AG09319 (cell line): Measurements from ENCODE around the gene HOXB8.

Source experiments
- DNase-seq: peaks from one replicate; pipeline ENCODE4 v3.0.0-alpha.2; 2010; ENCODE audit warnings: low read depth; ENCODE audit errors: extremely low read depth
- TF ChIP-seq, protein P1 (sequence below): IDR thresholded peaks from 2 replicates; pipeline ENCODE4 v1.5.1; 2011; ENCODE audit warnings: low read depth, mild to moderate bottlenecking, inconsistent platforms, low read length, moderate library complexity

HOXB8 gene

DNA sequence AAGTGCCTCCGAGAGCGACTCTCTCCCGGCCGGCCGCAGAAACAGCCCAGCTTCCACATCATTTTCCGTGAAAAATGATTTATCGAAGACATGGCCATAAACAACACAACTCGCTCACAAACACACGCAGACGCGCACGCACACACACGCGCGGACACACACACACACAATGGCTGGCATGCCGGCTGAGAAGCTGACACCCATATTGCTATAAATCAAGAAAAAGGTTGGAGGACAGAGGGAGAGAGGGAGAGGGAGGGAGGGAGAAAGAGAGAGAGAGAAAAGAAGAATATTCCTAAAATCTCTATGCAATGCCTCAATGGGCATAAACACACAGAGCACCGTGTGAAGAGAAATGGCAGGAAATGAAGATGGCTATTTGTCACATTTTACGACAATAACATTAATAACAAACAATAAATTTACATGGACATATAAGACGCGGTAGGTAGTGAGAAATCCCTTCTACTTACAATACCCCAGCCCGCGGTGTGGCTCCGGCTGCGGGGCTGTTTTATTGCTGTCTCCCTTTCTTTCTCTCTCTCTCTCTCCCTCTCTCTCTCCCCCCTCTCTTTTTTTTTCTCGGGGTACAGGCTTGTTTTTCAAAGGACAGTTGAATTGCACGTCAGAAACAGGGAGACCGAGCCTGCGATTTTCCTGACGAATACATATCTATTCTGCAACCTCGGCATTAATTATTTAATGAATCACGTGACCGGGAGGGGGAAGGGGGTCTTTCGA lies 46.4 kb downstream of the HOXB8 start:
- TF ChIP-seq, protein P1, sequence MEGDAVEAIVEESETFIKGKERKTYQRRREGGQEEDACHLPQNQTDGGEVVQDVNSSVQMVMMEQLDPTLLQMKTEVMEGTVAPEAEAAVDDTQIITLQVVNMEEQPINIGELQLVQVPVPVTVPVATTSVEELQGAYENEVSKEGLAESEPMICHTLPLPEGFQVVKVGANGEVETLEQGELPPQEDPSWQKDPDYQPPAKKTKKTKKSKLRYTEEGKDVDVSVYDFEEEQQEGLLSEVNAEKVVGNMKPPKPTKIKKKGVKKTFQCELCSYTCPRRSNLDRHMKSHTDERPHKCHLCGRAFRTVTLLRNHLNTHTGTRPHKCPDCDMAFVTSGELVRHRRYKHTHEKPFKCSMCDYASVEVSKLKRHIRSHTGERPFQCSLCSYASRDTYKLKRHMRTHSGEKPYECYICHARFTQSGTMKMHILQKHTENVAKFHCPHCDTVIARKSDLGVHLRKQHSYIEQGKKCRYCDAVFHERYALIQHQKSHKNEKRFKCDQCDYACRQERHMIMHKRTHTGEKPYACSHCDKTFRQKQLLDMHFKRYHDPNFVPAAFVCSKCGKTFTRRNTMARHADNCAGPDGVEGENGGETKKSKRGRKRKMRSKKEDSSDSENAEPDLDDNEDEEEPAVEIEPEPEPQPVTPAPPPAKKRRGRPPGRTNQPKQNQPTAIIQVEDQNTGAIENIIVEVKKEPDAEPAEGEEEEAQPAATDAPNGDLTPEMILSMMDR: no peak
- DNase-seq: no peak

DNA sequence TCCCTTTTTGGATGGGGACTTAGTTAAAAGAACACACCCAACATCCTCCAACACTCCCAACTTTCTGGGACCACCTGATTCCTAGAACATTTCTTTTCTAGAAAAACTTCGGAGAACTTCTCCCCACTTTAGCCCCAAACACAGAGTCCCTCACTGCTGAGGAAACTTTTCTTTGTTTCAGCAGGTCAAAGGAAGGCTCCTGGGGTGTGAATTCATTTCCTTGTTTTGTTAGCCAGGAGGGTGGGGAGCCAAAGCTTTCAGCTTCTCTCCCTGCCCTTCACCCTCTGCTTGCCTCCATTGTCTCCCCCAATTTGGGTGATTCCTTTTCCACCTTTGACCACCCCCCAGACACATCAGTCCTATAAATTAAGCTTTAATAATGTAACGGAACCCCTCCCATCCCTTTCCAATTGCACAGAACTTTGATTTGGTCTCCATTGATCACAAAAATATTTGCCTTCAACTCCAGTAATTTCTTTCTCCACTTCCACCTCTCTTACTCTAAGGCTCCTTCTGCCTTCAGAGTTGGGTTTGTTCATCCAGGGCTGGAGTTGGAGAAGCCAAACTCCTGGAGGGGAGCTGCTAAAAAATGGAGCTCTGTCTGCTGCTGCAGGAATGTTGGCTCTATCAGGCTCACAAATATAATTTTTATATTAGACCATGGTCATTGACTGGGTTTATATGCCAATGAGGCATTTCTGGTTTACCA lies 47.3 kb downstream of the HOXB8 start:
- TF ChIP-seq, protein P1: no peak
- no peak for DNase-seq

DNA sequence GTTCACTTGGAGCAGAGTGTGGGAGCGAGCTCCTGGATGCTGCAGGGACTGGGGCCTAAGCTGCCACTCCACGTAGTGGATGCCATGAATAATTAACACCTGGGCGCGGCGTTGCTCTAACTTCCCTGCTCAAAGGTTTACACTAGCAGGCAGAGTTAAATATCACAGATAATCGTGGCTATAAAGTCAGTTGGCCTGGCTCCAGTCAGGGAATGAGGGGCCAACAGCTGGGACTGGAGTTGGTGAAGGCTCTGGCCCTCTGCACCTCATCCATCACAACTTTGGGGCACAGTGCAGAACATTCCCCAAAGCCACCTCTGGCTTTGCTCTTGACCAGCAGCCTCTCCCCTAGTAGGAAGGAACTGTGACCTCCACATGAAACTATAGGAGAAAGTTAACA lies 47.9 kb downstream of the HOXB8 start:
- TF ChIP-seq, protein P1: no peak
- no peak for DNase-seq

DNA sequence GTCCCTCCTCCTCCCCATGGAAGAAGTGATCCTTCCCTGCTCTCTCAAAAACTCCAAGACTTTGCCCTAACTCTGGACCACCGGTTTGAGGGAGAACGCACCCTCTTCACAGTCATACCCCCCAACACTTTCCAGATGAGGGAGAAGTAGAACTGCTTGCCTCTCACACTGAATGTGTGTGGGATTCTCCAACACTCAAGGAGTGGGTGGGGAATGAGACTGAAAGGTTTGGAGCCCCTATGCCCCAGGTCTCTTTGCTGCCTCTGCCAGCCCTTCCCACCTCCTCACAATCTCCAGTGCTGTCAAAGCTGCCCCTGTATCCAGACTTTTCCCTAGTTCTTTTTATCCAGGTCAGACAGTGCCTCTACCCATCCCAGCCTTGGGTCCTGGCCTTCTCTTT lies 48.4 kb downstream of the HOXB8 start:
- TF ChIP-seq, protein P1: no peak
- no peak for DNase-seq

DNA sequence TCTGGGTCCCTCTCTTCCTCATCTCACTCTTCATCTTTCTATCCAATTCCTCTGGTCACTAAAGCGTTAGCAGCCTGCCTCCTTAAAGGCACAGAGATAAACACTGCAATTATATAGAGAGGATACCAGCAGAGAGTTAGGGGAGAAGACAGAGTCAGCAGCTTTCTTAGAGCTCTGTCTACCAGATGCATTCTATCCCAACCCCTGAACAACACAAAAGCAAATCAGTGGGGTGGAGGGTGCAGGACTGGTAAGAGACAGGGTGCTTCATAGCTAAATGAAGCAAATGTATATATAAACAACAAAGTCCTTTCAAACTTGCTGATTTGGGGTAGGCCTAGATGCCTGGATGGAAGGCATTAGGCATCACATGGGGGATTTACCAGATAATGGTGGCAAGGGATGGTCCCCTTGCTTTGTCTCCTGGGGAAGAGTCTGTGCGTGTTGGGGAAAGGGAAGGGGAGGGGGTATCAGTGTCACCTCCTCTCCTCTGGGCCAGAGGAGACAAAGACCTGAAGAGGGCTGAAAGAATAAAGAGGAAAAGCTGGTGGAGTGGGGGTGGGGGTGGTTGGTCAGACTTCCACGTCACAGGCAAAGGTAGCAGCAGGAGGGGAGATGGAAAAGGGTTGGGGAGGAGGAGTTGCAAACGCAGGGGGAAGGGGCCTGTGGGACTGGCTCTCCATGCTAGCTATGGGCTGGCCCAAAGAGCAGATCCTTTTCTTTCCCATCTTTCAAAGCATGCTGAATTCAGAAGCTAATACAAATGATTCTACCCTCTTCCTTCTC lies 49.0 kb downstream of the HOXB8 start:
- no peak for DNase-seq

DNA sequence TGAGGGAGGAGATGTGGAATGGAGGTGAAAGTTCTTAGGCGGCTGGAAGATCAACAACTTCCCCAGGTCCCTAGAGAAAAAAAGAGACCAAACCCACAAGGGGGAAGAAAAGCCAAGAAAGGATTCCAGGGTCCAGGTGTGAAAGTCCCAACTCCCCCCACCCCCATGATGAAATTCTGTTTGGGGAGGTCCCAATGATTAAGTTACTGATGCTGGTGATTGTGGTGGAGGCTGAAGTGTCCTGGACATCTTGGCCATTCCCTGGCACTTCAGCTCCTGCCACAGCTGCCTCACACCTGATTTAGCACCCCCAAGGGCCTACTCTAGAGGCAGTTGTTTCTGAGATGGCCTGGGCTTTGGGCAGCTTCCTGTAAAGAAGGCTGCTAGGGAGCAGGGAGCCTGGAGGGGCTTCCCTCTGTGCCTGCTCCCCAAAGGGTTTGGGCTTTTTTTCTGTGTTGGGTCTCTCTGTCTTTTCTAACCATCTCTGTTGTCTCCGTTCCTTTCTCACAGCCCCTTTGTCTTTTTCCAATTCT lies 50.0 kb downstream of the HOXB8 start:
- no peak for DNase-seq
- TF ChIP-seq, protein P1: no peak

More for the DNA sequence above, 49.0 kb downstream of the HOXB8 start:
- TF ChIP-seq, protein P1: no peak
